Measurements from ENCODE around the gene SYTL2.
"Not testable (repeated sequence)": the region's sequence is repeated elsewhere in the genome, so short reads cannot be mapped to it uniquely, and the experiment has no call there.

SYTL2 gene

DNA sequence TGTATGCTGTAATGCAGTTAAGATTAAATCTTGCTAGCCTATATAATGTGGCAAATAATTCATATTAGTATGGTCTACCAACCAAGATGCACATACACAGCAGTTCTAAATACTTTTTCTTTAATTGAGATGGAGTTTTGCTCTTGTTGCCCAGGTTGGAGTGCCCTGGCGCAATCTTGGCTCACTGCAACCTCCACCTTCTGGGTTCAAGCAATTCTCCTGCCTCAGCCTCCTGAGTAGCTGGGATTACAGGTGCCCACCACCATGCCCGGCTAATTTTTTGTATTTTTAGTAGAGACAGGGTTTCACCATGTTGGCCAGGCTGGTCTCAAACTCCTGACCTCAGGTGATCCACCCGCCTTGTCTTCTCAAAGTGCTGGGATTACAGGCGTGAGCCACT, 156.6 kb downstream of the SYTL2 start:
- TF ChIP-seq POLR2AphosphoS5 (IDR thresholded peaks at IDR 0.05; ENCODE audit: low read depth, low read length): 0 out of 2 replicates have a peak, but pooled peaks have one; percentile 10
- not testable (repeated sequence) for DNase-seq (ENCODE audit: insufficient read length, low spot score); FAIRE-seq

DNA sequence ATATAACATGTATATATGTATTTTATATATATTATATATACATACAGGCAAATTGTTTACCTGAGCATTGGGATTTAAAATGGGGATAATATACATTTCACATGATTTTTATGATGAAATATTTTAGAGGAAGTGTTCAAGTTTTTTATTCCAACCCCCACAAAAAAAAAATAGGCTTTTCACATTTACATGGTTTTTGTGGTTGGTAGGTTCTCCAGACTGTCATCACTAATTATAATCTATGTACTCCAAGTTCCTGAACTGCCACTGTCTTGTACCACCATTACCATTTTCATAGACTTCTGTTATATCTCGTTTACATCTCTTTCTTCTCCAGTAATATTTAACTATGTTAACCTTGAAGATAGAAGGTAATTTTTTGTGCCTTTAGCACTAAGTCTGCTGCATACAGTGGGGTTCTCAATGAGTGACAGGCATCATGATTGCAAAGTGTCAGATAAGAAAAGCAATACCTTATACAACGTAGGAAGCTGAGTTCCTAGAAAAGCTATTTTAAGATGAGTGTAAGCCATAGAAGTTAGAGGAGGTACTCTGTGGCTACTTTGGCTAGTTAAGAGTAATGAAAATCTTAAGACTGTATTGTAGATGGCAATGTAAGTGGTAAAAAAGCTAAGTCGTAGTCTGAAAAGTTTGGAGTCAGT, 158.0 kb downstream of the SYTL2 start:
- no peak for FAIRE-seq
- TF ChIP-seq POLR2AphosphoS5 (IDR thresholded peaks at IDR 0.05; ENCODE audit: low read depth, low read length): no peak
- peak; percentile 34; the same call in 1 of the 2 replicates for TF ChIP-seq POLR2A (IDR thresholded peaks at IDR 0.05; ENCODE audit: low read depth, low read length)
- DNase-seq (ENCODE audit: insufficient read length, low spot score): no peak

DNA sequence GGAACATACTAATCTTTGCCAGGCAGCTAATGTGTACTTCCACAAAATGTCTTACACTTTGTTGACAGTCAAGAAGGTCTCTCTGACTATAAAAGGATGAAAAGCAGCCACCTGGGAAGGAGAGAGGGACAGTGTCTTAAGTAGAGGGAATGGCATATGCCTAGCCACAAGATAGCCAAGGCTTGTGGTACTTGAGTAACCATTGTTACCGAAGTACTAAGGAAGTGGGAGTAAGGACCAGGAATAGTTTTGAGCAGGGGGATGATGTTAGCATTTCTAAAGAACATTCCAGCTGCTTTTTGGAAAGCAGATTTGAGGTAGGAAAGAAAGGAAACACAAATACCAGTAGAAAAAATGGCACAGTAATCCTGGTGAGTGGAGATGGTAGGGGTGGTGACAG, 159.8 kb downstream of the SYTL2 start:
- FAIRE-seq (no peak), DNase-seq (ENCODE audit: insufficient read length, low spot score) (no peak)
- TF ChIP-seq SPI1 (IDR thresholded peaks at IDR 0.05; ENCODE audit: low read depth, low read length): no peak
- no peak for TF ChIP-seq POLR2A (IDR thresholded peaks at IDR 0.05; ENCODE audit: low read depth, low read length)
- no peak for TF ChIP-seq PAX5 (IDR thresholded peaks at IDR 0.05; ENCODE audit: insufficient read depth, low read length, severe bottlenecking)
- no peak for TF ChIP-seq TAF1 (IDR thresholded peaks at IDR 0.05; ENCODE audit: low read depth, low read length)
- TF ChIP-seq POLR2AphosphoS5 (IDR thresholded peaks at IDR 0.05; ENCODE audit: low read depth, low read length): no peak
- TF ChIP-seq POU2F2 (IDR thresholded peaks at IDR 0.05; ENCODE audit: low read depth, low read length): no peak

DNA sequence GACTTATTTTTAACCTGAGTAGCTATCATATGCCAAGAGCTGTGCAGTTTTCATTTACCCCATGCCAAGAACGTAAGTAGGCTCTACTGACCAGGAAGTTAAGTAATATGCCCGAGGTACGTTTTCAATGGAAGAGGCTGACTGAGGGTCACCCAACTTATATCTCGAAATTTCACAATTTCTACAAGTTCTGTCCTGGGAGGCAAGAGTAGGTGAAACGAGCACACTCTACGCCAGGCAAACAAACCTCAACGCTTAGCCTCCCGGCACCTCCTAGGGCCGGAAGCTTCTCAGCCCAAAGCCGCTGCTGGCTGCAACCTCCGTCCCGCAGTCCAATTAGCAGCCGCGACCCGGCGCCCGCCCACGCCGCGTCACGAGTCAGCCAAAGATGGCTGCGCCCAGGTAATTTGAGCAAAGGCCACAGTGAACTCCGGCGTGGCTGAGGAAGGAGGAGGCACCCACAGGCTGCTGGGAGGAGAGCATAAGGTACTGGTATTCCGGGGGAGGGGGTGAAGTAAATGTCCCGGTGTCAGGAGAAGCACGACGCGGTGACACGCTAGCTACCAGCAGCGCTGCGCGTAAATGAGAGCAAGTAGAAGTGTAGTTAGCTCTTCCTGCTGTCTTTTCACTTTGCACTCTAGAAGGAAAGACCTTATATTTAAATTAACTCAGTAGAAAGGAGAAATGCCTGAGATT, 163.2 kb downstream of the SYTL2 start, which contains the start of gene TMEM126A:
TSS of gene TMEM126A (plus strand) at position 364 of the 696 bp plus-strand sequence. CDS start 2,289 bp downstream, outside the sequence.
- FAIRE-seq: peak; percentile 98
- no peak for TF ChIP-seq PAX5 (IDR thresholded peaks at IDR 0.05; ENCODE audit: insufficient read depth, low read length, severe bottlenecking)
- no peak; the same call in 1 of the 2 replicates for TF ChIP-seq POU2F2 (IDR thresholded peaks at IDR 0.05; ENCODE audit: low read depth, low read length)
- no peak for TF ChIP-seq SPI1 (IDR thresholded peaks at IDR 0.05; ENCODE audit: low read depth, low read length)
- TF ChIP-seq POLR2AphosphoS5 (IDR thresholded peaks at IDR 0.05; ENCODE audit: low read depth, low read length): peak; percentile 96
- TF ChIP-seq POLR2A (IDR thresholded peaks at IDR 0.05; ENCODE audit: low read depth, low read length): peak; percentile 97
- peak; percentile 88 for TF ChIP-seq TAF1 (IDR thresholded peaks at IDR 0.05; ENCODE audit: low read depth, low read length)

DNA sequence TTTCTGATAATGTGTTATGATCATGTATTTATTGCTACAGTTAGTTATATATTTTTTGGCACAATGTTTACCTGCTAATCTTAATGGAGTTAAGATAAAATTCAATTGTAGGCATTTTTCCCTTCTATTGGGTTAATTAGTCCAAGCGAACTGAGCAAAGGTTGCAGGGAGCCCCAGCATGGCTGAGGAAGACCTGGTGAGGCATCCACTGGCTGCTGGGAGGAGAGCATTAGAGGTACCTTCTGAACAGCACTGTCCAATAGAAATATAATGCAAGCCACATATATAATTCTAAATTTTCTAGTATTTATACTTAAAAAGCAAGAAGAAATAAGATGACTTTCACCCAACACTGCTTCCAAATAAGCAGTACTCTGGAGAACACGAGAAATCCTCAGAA, 163.9 kb downstream of the SYTL2 start:
- no peak for DNase-seq (ENCODE audit: insufficient read length, low spot score)
- FAIRE-seq: no peak
- no peak for TF ChIP-seq SPI1 (IDR thresholded peaks at IDR 0.05; ENCODE audit: low read depth, low read length)
- no peak for TF ChIP-seq POU2F2 (IDR thresholded peaks at IDR 0.05; ENCODE audit: low read depth, low read length)
- no peak for TF ChIP-seq PAX5 (IDR thresholded peaks at IDR 0.05; ENCODE audit: insufficient read depth, low read length, severe bottlenecking)
- no peak for TF ChIP-seq TAF1 (IDR thresholded peaks at IDR 0.05; ENCODE audit: low read depth, low read length)
- TF ChIP-seq POLR2A (IDR thresholded peaks at IDR 0.05; ENCODE audit: low read depth, low read length): no peak
- TF ChIP-seq POLR2AphosphoS5 (IDR thresholded peaks at IDR 0.05; ENCODE audit: low read depth, low read length): no peak

More for the DNA sequence above, 163.2 kb downstream of the SYTL2 start, which contains the start of gene TMEM126A:
- DNase-seq (ENCODE audit: insufficient read length, low spot score): peak; percentile 60

Data from GM12891 (cell line).